Epidermal melanocyte (primary cell): Measurements from ENCODE around the gene CLHC1.
A peak's percentile ranks its signal among the peaks of the same experiment; 100 is the strongest.
"Not testable (repeated sequence)": the region's sequence is repeated elsewhere in the genome, so short reads cannot be mapped to it uniquely, and the experiment has no call there.

Experiments
- DNase-seq: peaks from one replicate; pipeline ENCODE4 v3.0.0; 2011; ENCODE audit warnings: low spot score; ENCODE audit not compliant: insufficient read length

Gene CLHC1

DNA sequence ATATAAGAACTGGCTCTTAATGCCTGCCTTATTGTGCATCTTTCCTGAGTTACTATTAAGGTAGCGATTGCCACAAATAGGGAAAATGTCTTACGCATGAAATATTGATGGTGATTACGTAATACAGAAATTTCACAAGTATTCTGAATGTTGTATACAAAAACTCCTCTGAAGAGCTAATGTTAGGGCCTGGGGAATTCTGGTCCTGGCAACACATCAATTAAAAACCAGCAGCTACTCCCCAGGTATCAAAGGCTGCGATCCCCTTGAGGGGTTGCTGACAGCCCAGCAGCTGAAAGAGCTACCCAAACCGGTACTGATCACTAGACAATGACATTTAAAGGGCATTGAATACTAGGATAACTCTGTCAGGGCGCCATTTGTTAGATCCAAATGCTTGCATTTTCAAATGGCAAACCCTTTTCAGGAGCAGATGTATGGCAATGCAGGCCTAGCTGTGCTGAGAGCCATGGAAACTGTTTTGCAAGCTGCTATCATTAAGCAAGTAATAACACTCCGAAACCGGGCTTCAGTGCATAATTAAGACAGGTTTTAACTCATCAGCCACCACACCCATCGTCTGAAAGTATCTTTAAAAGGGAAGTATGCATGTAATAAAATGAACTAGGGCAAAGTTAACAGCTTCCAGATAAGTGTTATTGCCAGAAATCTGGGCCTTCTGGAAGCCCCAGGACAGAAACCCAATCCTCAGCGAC lies 78.4 kb downstream of the CLHC1 start:
- no peak for DNase-seq

DNA sequence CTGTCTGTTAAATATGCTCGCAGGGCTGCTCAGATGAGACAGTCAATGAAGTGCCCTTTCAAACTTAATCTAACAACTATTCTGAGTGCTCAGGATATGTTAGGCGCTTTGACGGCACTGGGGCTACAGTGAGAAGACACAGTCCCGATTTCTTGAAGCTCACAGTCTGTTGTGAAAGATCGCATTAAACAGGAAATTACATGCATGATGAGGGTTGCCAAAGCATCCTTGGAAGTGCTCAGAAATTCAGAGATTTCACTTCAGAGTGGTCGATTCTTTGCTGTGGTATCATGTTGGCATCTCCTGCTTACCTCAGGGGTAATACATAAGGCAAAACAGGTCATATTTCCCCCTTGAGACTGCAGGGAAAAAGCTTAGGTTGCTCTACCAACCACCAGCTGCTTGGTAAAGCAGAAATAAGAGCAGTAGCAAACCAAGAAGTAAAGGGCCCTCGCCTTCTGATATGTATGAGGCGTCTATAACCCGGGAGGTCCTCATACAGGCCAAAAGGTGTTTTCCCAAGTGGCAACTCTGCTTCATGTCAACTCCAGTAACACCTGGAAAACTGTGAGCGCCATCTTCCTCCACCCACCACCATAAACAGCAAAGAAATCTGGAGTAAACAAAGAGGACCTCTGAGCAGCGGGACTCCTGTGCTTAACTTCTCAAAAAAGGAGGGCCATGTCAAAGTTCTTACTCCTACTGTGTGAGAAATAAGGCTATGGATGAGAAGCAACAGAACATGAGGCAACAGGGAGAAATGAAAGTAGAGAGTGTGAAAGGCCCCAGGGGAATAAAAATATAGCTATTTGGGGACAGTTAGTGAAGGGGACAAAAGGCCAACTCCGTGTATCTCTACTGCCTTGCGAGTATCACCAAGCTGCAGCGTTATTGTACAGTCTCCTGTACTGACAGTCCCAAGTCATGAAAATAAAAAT lies 79.3 kb downstream of the CLHC1 start:
- no peak for DNase-seq

GRCh38 chr2:55151733-55152433 lies 80.2 kb downstream of the CLHC1 start:
- no peak for DNase-seq

GRCh38 chr2:55150834-55151233 lies 81.3 kb downstream of the CLHC1 start:
- DNase-seq: no peak

DNA sequence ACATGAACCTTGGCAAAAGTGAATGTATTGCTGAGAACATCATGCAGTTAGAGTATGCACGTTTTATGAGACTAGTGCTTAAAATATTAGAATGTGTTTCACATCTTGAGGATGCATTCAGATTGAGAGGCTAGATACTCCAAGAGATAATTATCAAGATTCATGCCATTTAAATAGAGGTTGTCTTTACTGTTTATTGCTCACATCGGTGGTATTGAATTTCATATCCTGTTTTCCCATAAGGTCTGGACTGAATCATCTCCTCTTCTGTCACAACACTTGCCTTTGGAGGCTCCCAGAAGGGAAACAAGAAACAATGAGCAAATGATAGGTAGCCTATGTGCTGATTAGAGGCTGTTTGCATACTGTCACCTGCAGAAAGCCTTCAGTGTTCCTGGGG lies 83.8 kb downstream of the CLHC1 start:
- no peak for DNase-seq

GRCh38 chr2:55147531-55147930 lies 84.6 kb downstream of the CLHC1 start:
- no peak for DNase-seq

DNA sequence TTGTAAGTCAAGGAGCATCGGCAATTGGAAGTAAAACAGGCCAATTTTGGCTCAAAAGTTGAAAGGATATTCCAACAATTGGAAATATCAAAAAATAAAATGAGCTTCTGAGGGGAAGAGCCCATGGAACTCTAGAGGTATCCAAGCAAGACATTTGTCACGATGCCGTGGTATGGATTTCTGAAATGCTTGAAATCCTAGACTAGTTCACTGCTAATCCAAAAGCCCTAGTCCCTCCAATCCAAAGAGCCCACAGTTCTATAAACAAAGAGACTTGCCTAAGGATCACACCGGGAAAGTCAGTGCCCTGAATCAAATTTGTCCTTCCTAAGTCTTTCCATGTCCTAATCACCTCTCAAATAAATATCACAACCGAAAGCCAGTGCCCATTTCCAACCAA lies 85.1 kb downstream of the CLHC1 start:
- no peak for DNase-seq

GRCh38 chr2:55146263-55146662 lies 85.8 kb downstream of the CLHC1 start:
- no peak for DNase-seq

- DNase-seq: no peak
Observed at GRCh38 chr2:55144922-55145820, 86.9 kb downstream of the CLHC1 start.

GRCh38 chr2:55143706-55144105 lies 88.4 kb downstream of the CLHC1 start:
- not testable (repeated sequence) for DNase-seq

- DNase-seq: no peak
Observed at GRCh38 chr2:55142518-55142917, 89.6 kb downstream of the CLHC1 start.

DNA sequence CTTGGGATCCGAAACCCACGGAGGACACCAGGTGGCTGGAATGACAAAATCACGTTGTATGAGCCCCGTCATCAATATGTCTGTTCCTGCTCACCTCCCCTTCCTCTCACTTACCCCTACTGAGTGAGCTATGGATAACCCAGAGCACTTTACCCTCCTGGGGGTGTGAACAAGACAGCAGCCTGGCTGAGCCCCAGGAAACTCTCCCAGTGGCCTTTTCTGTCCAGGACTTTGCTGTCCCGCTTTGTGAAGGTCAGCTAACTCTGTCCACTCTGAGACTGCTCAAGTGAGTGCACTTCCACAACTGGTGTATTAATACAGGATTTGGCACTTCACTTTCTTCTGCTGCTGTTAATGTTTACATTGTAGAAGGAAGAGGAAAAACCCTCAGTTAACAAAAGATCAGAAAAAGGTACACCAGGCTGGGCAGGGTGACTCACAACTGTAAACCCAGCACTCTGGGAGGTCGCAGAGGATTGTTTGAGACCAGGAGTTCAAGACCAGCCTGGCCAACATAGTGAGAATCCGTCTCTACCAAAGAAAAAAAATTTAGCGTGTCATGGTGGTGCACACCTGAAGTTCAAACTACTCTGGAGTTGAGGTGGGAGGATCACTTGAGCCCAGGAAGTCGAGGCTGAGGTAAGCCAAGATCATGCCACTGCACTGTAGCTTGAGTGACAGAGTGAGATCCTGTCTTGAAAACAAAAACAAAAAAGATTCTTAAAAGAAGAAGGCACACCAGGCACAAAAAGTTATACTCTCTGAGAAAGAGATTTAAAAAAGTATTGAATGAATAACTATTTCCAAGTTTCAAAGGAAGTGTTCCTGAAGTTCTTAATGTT lies 90.3 kb downstream of the CLHC1 start:
- no peak for DNase-seq

GRCh38 chr2:55140316-55141219 lies 91.5 kb downstream of the CLHC1 start:
- DNase-seq: no peak

DNA sequence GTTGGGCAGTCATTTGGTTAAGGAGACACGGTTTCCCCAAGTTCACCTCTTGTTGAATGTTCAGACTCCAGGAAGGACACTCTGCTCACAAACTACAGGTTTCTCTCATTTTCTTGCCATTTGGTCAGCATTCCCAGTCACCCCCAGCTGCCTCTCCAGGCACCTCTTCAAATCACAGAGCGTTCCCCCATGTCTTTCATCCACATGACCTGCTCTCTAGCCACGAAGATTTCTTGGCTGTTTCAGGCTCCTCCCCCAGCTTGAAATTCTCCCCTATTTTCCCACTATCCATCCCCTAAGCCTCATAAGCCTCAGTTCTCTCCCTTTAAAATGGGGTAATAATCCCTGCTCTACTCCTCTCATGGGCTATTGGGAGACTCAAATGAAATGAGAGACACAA lies 92.8 kb downstream of the CLHC1 start:
- DNase-seq: no peak

DNA sequence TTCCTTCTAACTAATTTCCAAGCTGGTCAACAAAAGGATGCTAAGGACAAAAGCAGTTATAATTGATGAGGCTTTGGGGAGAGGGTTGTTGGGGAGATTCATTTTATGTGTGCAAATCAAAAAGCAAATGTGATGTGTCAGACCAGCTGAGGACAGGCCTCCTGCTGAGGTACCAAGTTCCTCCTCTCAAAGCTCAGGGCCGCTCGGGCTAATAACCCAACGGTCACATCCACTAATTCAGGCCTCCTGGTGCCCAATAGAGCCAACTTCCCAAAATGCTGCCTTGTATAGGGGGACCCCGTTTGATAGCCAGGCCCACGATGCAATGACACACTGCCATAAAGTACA lies 93.2 kb downstream of the CLHC1 start:
- no peak for DNase-seq

DNA sequence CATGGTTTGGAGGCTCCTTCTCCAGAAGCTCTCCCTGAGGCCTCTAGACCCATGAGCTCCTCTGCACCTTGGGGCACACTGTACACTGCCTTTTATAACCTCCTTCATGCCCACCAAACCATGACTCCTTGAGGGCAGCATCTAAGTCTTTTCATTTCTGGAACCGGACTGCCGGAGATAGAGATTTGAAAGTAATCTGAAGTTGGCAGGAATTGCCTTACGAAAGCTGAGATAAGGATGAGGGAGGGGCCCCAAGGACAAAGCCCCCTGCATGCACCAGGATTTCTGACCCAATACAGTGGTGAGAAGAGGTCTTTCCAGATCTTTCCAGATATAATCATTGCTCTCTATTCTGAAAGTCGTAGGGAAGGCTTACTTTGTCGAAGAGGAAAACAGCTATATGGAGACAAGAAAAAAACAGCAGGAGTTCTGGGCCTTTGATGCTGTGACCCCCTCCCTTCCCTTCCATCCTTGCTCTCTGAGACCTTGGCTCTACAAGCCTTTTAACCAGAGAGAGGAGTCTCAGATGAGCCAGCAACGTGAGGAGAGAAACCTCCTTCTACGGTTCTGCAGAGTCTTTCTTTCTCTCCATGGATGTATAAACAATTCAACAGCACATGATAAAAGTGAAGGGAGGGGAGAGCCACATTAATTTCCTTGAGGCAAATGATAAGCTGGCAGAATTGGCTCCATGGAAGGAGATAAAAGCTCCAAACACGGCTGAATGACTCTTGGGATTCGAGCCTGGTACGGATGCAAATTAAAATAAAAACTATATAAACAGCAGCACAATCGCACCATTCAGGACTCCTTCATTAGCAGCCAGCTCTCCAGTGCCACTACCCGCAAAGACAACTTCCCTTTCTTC lies 93.8 kb downstream of the CLHC1 start:
- DNase-seq: peak; percentile 29

- no peak for DNase-seq
Observed at GRCh38 chr2:55137024-55137958, 94.8 kb downstream of the CLHC1 start.
